PC-3 (cell line): Measurements from ENCODE around the gene SYT1.

Experiments used
- EZH2 ChIP-seq: fragments of 300-600 bp; sonication (generic); IDR thresholded peaks from one replicate; pipeline ENCODE4 v1.6.1; 2017; ENCODE audit warnings: antibody characterized with exemption, mild to moderate bottlenecking, low read length; ENCODE audit not compliant: unreplicated experiment
- TF ChIP-seq, protein P1 (sequence below): fragments of 300-600 bp; sonication (generic); conservative IDR thresholded peaks from 2 replicates; pipeline ENCODE4 v1.5.1; 2017; ENCODE audit warnings: antibody characterized with exemption, low read depth, mild to moderate bottlenecking, low read length

DNA sequence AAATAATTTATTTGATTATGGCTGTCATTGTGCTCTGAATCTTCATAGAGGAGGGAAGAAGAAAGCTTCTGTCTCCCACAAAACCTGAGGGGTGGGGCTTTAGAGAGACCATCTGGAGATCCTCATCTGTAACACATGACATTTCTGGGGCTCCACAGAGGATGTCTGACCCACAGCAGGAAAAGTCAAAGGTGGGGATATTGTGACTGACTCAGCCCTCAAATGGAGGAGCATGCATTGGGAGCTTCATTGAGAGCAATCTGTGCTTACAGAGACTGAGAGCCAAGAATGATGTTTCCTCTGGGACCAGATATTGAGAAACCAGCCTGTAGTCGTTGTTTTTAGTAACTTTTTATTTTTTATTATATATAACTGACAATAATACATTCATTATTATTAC lies 158.7 kb downstream of the SYT1 start:
- TF ChIP-seq, protein P1, sequence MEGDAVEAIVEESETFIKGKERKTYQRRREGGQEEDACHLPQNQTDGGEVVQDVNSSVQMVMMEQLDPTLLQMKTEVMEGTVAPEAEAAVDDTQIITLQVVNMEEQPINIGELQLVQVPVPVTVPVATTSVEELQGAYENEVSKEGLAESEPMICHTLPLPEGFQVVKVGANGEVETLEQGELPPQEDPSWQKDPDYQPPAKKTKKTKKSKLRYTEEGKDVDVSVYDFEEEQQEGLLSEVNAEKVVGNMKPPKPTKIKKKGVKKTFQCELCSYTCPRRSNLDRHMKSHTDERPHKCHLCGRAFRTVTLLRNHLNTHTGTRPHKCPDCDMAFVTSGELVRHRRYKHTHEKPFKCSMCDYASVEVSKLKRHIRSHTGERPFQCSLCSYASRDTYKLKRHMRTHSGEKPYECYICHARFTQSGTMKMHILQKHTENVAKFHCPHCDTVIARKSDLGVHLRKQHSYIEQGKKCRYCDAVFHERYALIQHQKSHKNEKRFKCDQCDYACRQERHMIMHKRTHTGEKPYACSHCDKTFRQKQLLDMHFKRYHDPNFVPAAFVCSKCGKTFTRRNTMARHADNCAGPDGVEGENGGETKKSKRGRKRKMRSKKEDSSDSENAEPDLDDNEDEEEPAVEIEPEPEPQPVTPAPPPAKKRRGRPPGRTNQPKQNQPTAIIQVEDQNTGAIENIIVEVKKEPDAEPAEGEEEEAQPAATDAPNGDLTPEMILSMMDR: no peak
- TF ChIP-seq EZH2: no peak
